ENCODE measurements around the gene TNMD. TPM values are rescaled to one million over a fixed set of nuclear protein-coding genes. Genes with fewer than 3 reads are reported as not detected.
"Not testable (repeated sequence)": the region's sequence is repeated elsewhere in the genome, so short reads cannot be mapped to it uniquely, and the experiment has no call there.

TNMD gene
- not detected for total RNA-seq

DNA sequence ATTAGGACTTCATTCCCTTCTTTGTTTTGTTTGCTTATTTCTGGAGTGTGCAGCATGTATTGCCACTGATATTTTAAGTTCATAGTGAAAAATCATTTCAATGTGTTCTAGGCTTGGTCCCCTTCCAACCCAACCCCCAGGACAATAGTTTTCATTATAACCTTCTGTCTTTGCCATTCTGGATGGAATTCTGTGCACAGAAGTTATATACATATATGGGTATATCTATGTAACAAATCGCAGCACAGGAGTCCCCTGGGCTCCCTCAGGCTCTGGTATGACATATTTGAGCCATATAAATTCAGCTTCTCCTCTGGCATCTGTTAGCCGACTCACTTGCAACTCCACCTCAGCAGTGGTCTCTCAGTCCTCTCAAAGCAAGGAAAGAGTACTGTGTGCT, at the start of gene TNMD:
Gene TNMD (plus strand): TSS at position 326 of the 400 bp plus-strand sequence. CDS start 83 bp downstream, outside the sequence.
- DNase-seq (ENCODE audit: low spot score in 2 of 2) (no peak), FAIRE-seq (no peak)

DNA sequence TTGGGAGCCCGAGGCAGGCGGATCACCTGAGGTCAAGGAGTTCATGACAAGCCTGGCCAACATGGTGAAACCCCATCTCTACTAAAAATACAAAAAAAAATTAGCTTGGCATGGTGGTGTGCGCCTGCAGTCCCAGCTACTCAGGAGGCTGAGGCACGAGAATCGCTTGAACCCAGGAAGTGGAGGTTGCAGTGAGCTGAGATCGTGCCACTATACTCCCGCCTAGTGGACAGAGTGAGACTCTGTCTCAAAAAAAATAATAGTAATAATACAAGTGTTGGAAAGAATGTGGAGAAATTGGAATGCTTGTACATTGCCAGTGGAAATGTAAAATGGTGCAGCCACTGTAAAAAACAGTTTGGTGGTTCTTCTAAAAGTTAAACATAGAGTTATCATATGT, 19.2 kb upstream of the TNMD start:
- not testable (repeated sequence) for FAIRE-seq; DNase-seq (ENCODE audit: low spot score in 2 of 2)

DNA sequence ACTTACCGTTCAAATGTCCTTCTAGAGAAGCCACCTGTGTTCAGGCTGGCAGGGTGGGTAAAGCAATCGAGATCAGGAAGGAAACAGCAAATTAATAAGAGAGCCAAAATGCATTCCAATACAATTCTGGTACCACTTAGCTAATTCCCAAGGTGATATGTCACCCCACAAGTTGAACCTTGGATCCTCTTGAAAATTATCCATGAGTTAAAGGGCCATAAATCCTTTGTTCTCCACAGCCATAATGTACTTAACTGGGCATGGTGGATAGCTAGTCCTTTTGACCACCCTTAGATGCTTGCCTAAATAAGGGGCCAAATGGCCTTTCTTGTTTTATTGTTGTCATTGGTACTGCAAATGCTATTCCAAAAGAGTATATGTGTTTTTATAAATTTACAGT, 2.0 kb downstream of the TNMD start:
- no peak for DNase-seq (ENCODE audit: low spot score in 2 of 2)
- no peak for FAIRE-seq

DNA sequence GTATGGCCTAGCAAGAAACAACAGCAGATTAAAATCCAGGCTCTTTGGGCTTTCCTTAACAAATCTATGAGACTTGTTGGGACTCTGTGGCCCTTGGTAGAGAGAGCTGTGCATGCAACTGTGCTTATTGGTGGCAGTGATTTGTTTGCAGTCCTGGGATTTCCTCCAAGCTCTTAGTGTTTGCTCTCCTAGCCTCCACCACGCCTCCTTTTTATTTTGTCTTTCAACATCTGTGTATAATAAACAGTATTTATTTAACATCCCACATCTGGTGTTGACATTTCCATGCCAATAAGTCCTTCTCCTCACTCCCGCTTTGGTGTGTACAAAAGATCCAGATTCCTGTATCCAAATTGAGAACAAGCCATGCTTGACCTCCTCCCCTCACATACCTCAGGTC, 3.1 kb downstream of the TNMD start:
- FAIRE-seq = no peak

DNA sequence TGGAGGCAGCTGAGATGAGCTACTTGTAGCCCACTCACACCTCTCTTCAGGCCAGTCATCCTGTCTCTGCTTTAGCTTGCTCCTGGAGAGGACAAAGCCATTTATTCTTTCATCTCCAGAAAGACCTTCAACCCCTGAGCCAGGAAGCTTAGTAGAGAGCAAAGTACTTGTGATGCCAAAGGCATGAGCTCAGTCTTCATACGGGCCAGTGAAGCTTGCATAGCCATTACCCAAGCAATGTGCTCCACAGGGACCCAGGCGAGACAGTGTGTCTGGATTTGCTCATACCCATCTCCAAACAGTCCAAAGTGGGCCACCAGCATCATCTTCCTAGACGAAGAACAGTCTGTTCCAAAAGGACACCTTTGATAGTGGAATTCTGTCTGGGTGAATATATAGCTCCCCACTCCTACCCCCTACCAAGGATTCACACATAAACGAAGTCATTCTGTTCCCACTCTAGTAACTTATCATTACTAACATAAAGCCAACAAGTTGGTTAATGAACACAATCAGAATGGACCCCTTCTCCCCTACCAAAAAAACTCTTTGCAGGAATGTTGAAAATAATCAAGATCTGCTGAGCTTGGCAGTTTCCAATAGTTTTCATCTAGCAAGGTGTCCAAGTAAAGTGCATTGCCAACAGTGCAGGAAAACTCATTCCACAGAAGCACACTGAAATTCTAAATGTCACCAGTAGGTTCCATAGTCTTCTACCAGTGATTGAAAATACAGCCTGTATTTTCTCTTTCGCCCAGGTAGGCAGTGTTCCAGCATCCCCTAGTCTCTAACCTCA, 6.7 kb downstream of the TNMD start:
- FAIRE-seq = no peak

More for the DNA sequence above, 3.1 kb downstream of the TNMD start:
- no peak for DNase-seq (ENCODE audit: low spot score in 2 of 2)

DNA sequence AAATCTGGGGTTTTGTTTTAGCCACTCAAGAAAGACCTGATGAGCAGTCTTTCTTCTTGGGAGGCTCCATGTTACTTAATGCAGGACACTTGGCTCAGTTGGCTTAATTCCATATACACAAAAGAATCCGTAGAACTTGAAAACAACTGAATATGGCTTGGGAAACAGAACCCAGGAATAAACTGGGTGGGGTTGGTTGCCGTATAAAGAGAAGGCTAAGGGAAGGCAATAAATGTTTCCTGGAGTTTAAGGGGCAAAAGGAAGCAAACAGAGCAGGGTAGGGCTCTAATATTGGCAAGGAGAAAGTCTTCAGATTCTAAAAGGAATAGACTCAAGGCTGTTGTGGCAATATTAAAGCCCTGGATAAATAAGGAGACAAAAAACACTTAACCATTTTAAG, 8.4 kb downstream of the TNMD start:
- DNase-seq (ENCODE audit: low spot score in 2 of 2) (no peak), FAIRE-seq (no peak)

More for the DNA sequence above, 6.7 kb downstream of the TNMD start:
- DNase-seq (ENCODE audit: low spot score in 2 of 2) = no peak

DNA sequence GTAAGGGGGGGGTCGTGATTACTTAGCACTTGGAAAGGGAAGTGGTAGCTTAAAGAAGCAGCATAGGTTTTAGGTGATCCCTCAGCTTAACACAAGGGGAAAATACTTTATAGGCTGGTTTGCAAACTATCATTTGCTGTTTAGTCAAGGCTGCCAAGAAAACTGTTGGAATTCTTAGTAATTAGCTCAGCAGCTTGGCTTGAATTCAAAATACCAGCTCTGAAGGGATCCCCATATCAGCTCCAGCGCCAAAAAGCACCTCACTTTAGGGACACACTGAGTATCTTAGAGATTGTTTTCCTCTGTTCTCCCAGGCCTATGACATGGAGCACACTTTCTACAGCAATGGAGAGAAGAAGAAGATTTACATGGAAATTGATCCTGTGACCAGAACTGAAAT, 8.8 kb downstream of the TNMD start:
- FAIRE-seq (no peak), DNase-seq (ENCODE audit: low spot score in 2 of 2) (no peak)

DNA sequence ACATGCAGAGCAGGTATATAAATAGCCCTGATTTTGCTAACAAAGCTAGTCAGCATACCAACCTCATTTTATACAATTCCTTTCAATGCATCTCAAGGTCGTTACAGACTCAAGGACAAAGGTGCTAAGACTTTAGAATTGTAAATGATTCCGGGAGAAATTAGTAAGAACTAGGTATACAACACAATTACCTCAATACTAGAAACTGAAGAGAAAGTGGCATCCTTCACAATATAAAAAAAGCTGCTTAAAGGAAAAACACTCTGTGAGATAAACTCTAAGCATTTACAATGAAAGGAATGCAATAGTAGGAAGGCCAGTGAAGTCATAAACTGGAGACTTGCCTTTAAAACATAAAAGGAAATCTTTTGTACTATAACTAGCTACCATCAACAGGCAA, 11.9 kb downstream of the TNMD start:
- DNase-seq (ENCODE audit: low spot score in 2 of 2) = no peak
- no peak for FAIRE-seq

DNA sequence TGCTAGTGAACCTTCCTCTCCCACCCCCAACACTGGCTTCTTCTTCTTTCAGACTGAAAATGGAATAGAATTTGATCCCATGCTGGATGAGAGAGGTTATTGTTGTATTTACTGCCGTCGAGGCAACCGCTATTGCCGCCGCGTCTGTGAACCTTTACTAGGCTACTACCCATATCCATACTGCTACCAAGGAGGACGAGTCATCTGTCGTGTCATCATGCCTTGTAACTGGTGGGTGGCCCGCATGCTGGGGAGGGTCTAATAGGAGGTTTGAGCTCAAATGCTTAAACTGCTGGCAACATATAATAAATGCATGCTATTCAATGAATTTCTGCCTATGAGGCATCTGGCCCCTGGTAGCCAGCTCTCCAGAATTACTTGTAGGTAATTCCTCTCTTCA, 14.7 kb downstream of the TNMD start:
- no peak for FAIRE-seq

DNA sequence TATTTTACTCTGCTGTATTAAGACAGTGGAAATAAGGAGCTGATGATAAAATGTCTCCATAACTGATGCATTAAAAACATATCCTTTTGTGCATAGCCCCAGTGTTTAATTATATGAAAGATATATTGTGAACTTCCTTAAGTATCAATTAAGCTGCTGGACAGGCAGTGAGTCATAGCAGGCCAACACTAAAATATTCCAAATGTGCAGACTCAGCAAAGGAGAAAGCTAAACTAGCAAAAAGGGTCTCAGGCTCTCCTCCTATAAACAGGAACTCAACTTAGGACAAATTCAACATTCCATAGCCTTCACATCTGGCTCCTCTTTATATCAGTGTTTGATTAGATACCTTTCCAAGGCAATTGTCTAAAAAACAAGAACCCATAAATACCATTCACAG, 15.6 kb downstream of the TNMD start:
- no peak for DNase-seq (ENCODE audit: low spot score in 2 of 2)
- no peak for FAIRE-seq

More for the DNA sequence above, 14.7 kb downstream of the TNMD start:
- DNase-seq (ENCODE audit: low spot score in 2 of 2) = no peak

DNA sequence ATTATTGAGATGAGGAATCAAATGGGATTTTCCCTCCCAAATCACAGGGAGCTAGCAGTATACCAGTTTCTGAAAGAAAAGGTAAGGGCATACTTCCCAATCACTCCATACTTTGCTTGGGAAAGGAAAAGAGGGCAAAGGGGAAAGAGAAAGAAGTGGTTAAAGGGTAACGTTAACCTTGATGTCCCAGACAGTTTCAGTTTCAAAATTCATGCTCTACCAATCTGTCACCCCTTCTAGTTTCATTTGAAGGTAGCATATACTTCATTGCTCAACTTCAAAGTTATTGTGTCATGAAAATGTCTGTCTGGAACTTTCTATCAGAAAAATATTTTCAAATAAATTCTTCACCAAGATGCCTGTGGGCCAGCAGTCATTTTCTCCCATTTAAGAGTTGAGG, 16.0 kb downstream of the TNMD start:
- no peak for FAIRE-seq
- no peak for DNase-seq (ENCODE audit: low spot score in 2 of 2)

DNA sequence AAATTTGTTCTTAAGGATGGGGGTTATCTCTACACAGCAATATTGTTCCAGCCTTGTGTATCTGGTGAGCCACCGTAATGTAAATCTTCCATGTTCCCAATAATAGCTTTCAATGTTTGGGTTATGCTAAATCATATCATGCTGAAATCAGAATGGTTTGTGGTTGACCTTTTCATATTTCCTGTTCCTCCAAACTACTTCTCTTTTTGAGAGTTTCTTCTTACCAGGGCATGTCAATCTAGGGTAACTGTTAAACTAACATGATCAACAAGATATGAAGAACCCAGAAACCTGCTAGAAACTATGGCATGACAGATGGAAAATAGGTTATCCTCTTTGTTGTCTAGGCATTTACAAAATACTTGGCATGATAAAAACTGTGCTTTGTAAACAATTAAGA, 22.0 kb downstream of the TNMD start:
- no peak for FAIRE-seq
- no peak for DNase-seq (ENCODE audit: low spot score in 2 of 2)

DNA sequence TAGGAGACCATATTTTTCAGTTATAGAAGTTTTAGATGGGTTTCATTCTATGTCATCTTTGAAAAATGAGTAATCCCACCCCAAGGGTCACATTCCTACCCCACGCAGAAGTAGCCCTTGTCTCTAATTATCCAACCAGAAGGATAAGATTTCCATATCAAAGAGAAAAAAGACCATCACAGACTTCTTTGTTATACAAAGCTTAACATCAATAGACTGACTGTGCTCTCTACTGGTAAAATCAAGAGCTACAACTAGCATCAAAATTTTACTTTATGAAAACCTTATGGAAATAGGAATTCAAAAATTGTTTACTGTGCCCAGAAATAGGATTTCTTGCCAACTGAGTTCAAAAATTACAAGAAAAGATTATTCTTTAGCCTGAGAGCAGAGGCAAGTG, 24.9 kb downstream of the TNMD start:
- FAIRE-seq = no peak

DNA sequence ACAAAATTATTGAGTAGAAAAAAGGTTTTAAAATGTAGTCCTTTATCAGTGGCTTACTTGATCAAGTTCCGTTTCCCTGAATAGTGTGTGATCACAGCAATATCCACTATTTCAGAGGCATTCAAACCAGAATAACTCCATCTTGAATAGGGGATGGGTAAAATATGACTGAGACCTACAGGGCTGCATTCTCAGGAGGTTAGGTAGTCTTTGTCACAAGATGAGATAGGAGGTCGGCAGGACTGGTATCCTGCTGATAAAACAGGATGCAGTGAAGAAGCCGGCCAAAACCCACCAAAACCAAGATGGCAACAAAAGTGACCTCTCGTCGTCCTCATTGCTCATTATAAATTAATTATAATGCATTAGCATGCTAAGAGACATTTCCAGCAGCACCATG, 27.2 kb downstream of the TNMD start:
- DNase-seq (ENCODE audit: low spot score in 2 of 2) (no peak), FAIRE-seq (no peak)

More for the DNA sequence above, 24.9 kb downstream of the TNMD start:
- no peak for DNase-seq (ENCODE audit: low spot score in 2 of 2)

DNA sequence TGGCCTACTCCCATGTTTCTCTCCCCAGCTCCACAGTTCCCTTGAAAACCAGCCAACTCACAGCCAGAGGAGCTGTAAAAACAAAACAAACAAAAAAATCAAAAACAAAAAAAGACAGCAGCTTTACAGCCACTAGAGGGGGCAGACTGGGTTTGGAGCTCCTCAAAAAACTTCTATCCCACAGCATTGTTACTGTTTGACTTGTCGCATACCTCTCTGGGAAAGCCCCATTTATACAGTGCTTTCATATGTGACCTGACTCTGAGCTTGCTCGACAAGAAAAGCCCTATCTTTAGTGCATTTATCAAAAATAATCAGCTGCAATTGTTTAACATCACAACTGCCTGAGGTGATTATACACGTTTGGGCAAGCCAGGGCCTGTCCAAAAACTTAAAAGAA, 30.3 kb downstream of the TNMD start:
- FAIRE-seq (no peak), DNase-seq (ENCODE audit: low spot score in 2 of 2) (no peak)

DNA sequence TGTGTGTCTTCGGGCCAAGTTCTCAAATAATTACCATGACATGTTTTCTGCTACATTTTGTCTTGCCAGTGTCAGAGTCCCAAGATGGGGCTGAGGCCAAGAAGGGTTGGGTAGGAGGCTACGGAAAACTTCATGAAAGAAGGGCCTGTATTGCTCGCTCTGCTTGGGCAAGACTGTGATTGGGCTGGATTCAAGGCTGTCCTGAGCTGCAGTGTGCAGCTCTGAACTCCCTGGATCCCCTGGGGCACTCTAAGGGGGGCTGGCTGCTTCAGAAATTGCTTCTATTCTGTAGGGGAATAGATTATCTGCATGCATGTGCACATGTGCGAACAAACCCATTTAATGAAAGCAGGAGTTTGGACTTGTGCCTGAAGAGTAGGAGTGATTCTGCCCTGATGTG, 38.3 kb downstream of the TNMD start:
- DNase-seq (ENCODE audit: low spot score in 2 of 2) = no peak
- FAIRE-seq = no peak

DNA sequence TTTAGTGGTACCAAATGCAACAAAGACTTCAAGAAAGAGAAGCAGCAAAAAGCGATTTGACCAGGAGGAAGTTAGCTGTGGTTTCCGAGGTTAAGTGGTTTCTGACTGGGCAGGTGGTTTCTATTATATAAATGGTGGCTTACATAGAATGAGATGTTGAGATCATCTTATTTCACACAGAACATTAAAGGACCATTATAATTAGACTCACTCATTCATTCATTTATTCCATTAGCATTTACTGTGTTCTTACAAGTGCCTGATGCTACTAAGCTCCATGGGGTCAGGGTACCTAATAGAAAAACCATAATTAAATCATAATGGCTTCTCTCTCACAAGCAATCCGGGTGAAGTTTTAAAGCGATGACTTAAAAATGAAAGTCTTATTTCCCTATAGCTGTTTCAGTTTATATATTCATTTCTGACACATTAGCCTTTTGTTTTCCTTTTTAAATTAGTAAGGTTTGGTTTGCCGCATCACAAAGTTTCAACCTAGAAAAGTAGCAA, 41.3 kb downstream of the TNMD start:
- DNase-seq (ENCODE audit: low spot score in 2 of 2) (no peak), FAIRE-seq (no peak)

DNA sequence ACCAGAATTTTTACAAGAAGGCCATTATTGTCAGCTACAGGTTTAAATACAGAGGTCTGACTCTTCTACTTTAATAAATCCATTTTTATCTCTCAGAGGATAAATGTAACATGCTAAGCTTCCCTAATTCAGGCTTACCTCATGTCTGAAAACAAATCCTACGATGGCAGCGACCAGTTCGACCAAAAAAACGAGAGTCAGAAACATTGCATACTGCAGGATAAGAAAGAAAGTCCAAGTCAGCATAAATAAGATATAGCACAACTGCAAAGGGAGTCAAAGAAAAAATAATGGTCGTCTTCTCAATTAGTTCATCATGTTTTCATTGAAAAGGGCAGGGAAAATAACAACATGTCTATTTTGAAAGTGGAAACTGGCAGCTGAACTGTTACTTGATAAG, 50.3 kb downstream of the TNMD start:
- FAIRE-seq (no peak), DNase-seq (ENCODE audit: low spot score in 2 of 2) (no peak)

DNA sequence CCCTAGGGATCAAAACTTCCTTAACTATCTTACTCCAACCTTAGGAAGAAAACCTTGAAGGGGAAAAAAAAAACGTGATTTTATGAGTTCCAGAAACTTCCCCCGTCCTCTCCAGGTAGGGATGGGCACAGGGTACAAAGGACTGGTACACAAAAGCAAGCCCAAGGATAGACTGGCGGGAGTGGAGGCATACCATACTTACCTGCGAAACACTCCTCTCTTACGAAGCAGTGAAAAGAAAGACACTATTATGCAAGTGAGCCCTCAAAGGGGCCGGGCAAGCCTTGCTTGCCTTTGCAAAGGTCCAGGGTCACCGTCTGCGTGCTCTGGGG, 51.2 kb downstream of the TNMD start:
- DNase-seq (ENCODE audit: low spot score in 2 of 2) (no peak), FAIRE-seq (no peak)

DNA sequence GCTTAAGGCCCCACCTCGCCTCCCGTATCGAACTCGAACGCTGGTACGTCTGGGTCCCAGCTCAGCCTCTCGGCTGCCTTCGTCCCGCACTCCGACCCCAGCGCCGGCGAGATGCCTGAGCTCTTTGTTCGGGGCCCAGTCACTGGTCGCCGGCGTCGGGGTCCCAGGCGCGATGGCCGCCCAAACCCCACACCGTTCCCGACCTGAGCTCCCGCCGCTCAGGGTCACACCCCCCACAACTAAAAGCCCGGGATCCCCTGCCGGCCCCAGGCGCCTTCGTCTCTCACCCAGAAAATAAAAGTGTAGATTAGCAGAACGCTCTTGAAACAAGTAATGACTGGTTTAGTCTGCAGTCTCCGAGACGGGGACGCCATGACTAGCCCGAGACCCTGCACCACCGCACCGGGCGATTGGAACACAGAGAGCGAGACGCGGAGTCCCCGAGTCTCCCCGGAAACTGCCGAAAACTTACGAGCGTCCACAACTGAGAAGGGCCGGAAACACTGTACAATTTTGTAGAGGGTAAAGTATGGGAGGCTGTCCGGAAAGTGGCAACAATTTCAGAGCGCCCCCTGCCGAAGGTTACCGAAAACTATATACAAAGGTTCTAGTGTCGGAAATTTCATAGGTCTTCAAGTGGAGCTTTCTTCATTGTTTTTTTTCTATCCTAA, 51.7 kb downstream of the TNMD start, which contains the start of gene TSPAN6:
Gene TSPAN6 (minus strand): TSS at position 486 of the 671 bp plus-strand sequence. CDS start 112 bp downstream, at position 374.
- DNase-seq (ENCODE audit: low spot score in 2 of 2) (peak; percentile 50 to 56), FAIRE-seq (no peak)

DNA sequence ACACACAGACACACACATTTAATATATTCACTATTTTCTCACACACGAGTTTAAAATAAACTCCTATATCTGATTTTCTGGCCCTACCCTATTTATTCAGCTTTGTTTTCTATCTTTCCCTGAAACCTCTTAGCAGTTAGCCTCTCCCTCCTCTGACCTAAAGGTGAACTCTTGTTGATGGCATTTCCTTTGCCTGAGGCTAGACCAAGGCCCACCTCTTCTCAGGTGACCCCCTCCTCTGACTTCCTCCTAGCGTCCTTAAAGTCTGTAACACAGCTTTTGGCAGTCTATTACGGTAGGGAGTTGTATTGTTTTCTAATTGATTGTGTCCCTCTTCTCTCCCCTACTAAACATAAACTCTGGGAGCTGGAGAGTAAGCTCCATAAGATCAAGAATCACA, 57.6 kb downstream of the TNMD start:
- no peak for FAIRE-seq
- DNase-seq (ENCODE audit: low spot score in 2 of 2) = no peak

DNA sequence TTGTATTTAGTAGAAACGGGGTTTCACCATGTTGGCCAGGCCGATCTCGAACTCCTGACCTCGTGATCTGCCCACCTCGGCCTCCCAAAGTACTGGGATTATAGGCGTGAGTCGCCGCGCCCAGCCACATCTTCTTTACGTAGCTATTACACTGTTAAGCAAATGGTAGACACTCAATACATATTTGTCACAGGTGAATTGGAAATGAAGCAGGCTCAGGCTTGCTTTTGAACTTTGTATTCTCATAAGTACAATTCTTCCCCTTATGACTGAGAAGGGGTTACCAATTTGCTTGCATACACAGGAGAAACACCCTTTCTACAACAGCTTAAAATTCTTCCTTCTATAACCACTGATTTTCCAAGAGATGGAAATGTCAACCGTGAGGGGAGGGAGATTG, 58.5 kb downstream of the TNMD start:
- no peak for DNase-seq (ENCODE audit: low spot score in 2 of 2)
- FAIRE-seq = no peak
